IPS-20b (cell line): ENCODE results near the gene SBF2.

ENCODE experiments used
- H3K27ac ChIP-seq: one replicate; pipeline ENCODE4 v1.5.1; 2013; ENCODE audit warnings: low read length
- H3K27me3 ChIP-seq: 2 replicates; pipeline ENCODE4 v1.6.1; 2013; ENCODE audit warnings: mild to moderate bottlenecking, low read length, inconsistent platforms; ENCODE audit not compliant: insufficient read depth
- H3K36me3 ChIP-seq: 2 replicates; pipeline ENCODE4 v1.6.1; 2013; ENCODE audit warnings: low read depth, mild to moderate bottlenecking, inconsistent platforms, low read length, moderate library complexity; ENCODE audit not compliant: insufficient read depth
- H3K4me1 ChIP-seq: 2 replicates; pipeline ENCODE4 v1.6.1; 2013; ENCODE audit warnings: mild to moderate bottlenecking, control low read depth, inconsistent platforms, low read length, moderate library complexity; ENCODE audit not compliant: insufficient read depth
- H3K4me3 ChIP-seq: 2 replicates; pipeline ENCODE4 v1.5.1; 2013; ENCODE audit warnings: mild to moderate bottlenecking, low read length, inconsistent platforms
- H3K9ac ChIP-seq: 2 replicates; pipeline ENCODE4 v1.6.1; 2013; ENCODE audit warnings: low read depth, mild to moderate bottlenecking, inconsistent platforms, low read length, moderate library complexity
- H3K9me3 ChIP-seq: 2 replicates; pipeline ENCODE4 v1.6.1; 2013; ENCODE audit warnings: mild to moderate bottlenecking, low read depth, low read length, inconsistent platforms; ENCODE audit not compliant: insufficient read depth

The SBF2 gene

GRCh38 chr11:9973921-9974320 is 320.1 kb downstream of the SBF2 start:
- Histone ChIP-seq H3K4me1 (peaks cover 13% of the 10 kb centered on the region; the same call in 1 of the 2 replicates), H3K36me3 (no peaks in the 10 kb centered on the region), H3K9ac (no peak overlapping the region), H3K27me3 (no peaks in the 10 kb centered on the region), H3K4me3 (no peak overlapping the region), H3K9me3 (no peaks in the 10 kb centered on the region), H3K27ac (no peak overlapping the region)

- no peaks in the 10 kb centered on the region for H3K9me3 ChIP-seq
Observed at GRCh38 chr11:9972989-9973388, 321.0 kb downstream of the SBF2 start.

GRCh38 chr11:9971894-9972293 is 322.1 kb downstream of the SBF2 start:
- Histone ChIP-seq H3K27me3 (no peaks in the 10 kb centered on the region), H3K27ac (no peak overlapping the region), H3K9me3 (no peaks in the 10 kb centered on the region), H3K9ac (no peak overlapping the region), H3K4me1 (peaks cover 15% of the 10 kb centered on the region; the same call in 1 of the 2 replicates), H3K36me3 (no peaks in the 10 kb centered on the region; the same call in 1 of the 2 replicates), H3K4me3 (no peak overlapping the region)

More at GRCh38 chr11:9972989-9973388, 321.0 kb downstream of the SBF2 start:
- Histone ChIP-seq H3K27ac (no peak overlapping the region), H3K36me3 (no peaks in the 10 kb centered on the region; the same call in 1 of the 2 replicates), H3K27me3 (no peaks in the 10 kb centered on the region), H3K9ac (0 out of 2 replicates have a peak overlapping the region, but pooled peaks have one; percentile 1), H3K4me3 (no peak overlapping the region), H3K4me1 (peaks cover 15% of the 10 kb centered on the region; the same call in 1 of the 2 replicates)

GRCh38 chr11:9969068-9969467 is 325.0 kb downstream of the SBF2 start:
- H3K27ac ChIP-seq: no peak overlapping the region
- H3K4me1 ChIP-seq: peaks cover 13% of the 10 kb centered on the region; the same call in 1 of the 2 replicates
- no peaks in the 10 kb centered on the region for H3K27me3 ChIP-seq

GRCh38 chr11:9962722-9963121 is 331.3 kb downstream of the SBF2 start:
- Histone ChIP-seq H3K27ac (no peak overlapping the region), H3K36me3 (peaks cover 11% of the 10 kb centered on the region), H3K9ac (no peak overlapping the region), H3K4me3 (no peak overlapping the region), H3K9me3 (no peaks in the 10 kb centered on the region), H3K27me3 (no peaks in the 10 kb centered on the region), H3K4me1 (no peaks in the 10 kb centered on the region)

More at GRCh38 chr11:9969068-9969467, 325.0 kb downstream of the SBF2 start:
- H3K36me3 ChIP-seq: no peaks in the 10 kb centered on the region; the same call in 1 of the 2 replicates
- H3K9ac ChIP-seq: no peak overlapping the region
- no peak overlapping the region for H3K4me3 ChIP-seq
- H3K9me3 ChIP-seq: no peaks in the 10 kb centered on the region

GRCh38 chr11:9957072-9957471 is 336.9 kb downstream of the SBF2 start:
- Histone ChIP-seq H3K36me3 (peaks cover 7% of the 10 kb centered on the region), H3K4me1 (no peaks in the 10 kb centered on the region)

GRCh38 chr11:9956483-9956882 is 337.5 kb downstream of the SBF2 start:
- Histone ChIP-seq H3K4me3 (no peak overlapping the region), H3K36me3 (peaks cover 7% of the 10 kb centered on the region; the same call in 1 of the 2 replicates), H3K27me3 (no peaks in the 10 kb centered on the region), H3K4me1 (no peaks in the 10 kb centered on the region), H3K9ac (no peak overlapping the region), H3K9me3 (no peaks in the 10 kb centered on the region), H3K27ac (no peak overlapping the region)

More at GRCh38 chr11:9957072-9957471, 336.9 kb downstream of the SBF2 start:
- no peaks in the 10 kb centered on the region for H3K9me3 ChIP-seq
- H3K4me3 ChIP-seq: no peak overlapping the region
- H3K27me3 ChIP-seq: no peaks in the 10 kb centered on the region
- no peak overlapping the region for H3K9ac ChIP-seq
- H3K27ac ChIP-seq: no peak overlapping the region

- Histone ChIP-seq H3K36me3 (peaks cover 7% of the 10 kb centered on the region; the same call in 1 of the 2 replicates), H3K4me1 (no peaks in the 10 kb centered on the region), H3K9me3 (no peaks in the 10 kb centered on the region)
Observed at GRCh38 chr11:9955391-9955790, 338.6 kb downstream of the SBF2 start.

GRCh38 chr11:9953994-9954626 is 339.9 kb downstream of the SBF2 start:
- Histone ChIP-seq H3K9ac (no peak overlapping the region), H3K27me3 (no peaks in the 10 kb centered on the region), H3K9me3 (no peaks in the 10 kb centered on the region), H3K4me3 (no peak overlapping the region), H3K4me1 (no peaks in the 10 kb centered on the region), H3K36me3 (peaks cover 5% of the 10 kb centered on the region; the same call in 1 of the 2 replicates), H3K27ac (no peak overlapping the region)

More at GRCh38 chr11:9955391-9955790, 338.6 kb downstream of the SBF2 start:
- H3K4me3 ChIP-seq: no peak overlapping the region
- no peak overlapping the region for H3K9ac ChIP-seq
- no peaks in the 10 kb centered on the region for H3K27me3 ChIP-seq
- no peak overlapping the region for H3K27ac ChIP-seq

GRCh38 chr11:9952511-9953196 is 341.4 kb downstream of the SBF2 start:
- Histone ChIP-seq H3K36me3 (no peaks in the 10 kb centered on the region), H3K9ac (no peak overlapping the region), H3K4me1 (no peaks in the 10 kb centered on the region), H3K9me3 (no peaks in the 10 kb centered on the region), H3K27me3 (no peaks in the 10 kb centered on the region), H3K4me3 (no peak overlapping the region), H3K27ac (no peak overlapping the region)

GRCh38 chr11:9951807-9952206 is 342.2 kb downstream of the SBF2 start:
- H3K27me3 ChIP-seq: no peaks in the 10 kb centered on the region
- H3K27ac ChIP-seq: no peak overlapping the region
- H3K4me3 ChIP-seq: no peak overlapping the region
- H3K9ac ChIP-seq: no peak overlapping the region
- no peaks in the 10 kb centered on the region for H3K36me3 ChIP-seq
- no peaks in the 10 kb centered on the region for H3K4me1 ChIP-seq
- no peaks in the 10 kb centered on the region for H3K9me3 ChIP-seq

GRCh38 chr11:9950462-9950861 is 343.6 kb downstream of the SBF2 start:
- H3K27ac ChIP-seq: no peak overlapping the region
- H3K9ac ChIP-seq: no peak overlapping the region
- no peaks in the 10 kb centered on the region for H3K36me3 ChIP-seq
- no peaks in the 10 kb centered on the region for H3K27me3 ChIP-seq
- H3K4me1 ChIP-seq: no peaks in the 10 kb centered on the region
- no peaks in the 10 kb centered on the region for H3K9me3 ChIP-seq
- no peak overlapping the region for H3K4me3 ChIP-seq
